HUES6 (cell line): ENCODE results near the gene ATM.
"Not testable (repeated sequence)": the region's sequence is repeated elsewhere in the genome, so short reads cannot be mapped to it uniquely, and the experiment has no call there.

Source experiments
- H3K27ac ChIP-seq: 2 replicates; pipeline ENCODE4 v1.7.0; 2013; ENCODE audit warnings: low read depth, mild to moderate bottlenecking, low read length, inconsistent platforms
- H3K27me3 ChIP-seq: 2 replicates; pipeline ENCODE4 v1.6.1; 2013; ENCODE audit warnings: low read length; ENCODE audit not compliant: control insufficient read depth, insufficient read depth
- H3K36me3 ChIP-seq: 2 replicates; pipeline ENCODE4 v1.6.1; 2013; ENCODE audit warnings: low read length; ENCODE audit not compliant: control insufficient read depth, insufficient read depth
- H3K4me1 ChIP-seq: 2 replicates; pipeline ENCODE4 v1.6.1; 2013; ENCODE audit warnings: low read length; ENCODE audit not compliant: control insufficient read depth, insufficient read depth
- H3K4me3 ChIP-seq: 2 replicates; pipeline ENCODE4 v1.5.1; 2013; ENCODE audit warnings: low read depth, low read length
- H3K9ac ChIP-seq: one replicate; pipeline ENCODE4 v1.6.1; 2013; ENCODE audit warnings: mild to moderate bottlenecking, low read length
- H3K9me3 ChIP-seq: 2 replicates; pipeline ENCODE4 v1.6.1; 2013; ENCODE audit warnings: low read depth, low read length; ENCODE audit not compliant: control insufficient read depth, insufficient read depth

Gene ATM

DNA sequence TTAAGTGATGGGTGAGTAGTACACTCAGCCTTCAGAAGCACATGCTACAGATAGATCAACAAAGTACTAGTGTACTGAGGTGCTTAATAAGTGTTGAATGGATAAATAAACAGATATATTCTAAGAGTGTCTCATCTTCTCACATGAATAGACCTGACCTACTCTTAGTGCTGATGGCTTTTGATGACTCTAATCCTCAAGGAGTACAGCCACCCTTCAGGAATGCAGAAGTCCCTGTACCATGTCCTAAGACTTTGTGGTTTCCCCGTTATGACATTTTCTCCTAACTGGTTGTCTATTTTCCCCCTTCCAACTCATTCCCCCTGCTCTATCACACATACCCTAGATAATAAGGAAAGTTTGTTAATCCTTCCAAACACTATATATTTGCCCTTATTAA, 182.8 kb downstream of the ATM start:
- Histone ChIP-seq H3K9me3 (no peaks in the 10 kb centered on the region), H3K36me3 (no peaks in the 10 kb centered on the region), H3K4me1 (no peaks in the 10 kb centered on the region), H3K4me3 (no peak overlapping the region), H3K9ac (no peak overlapping the region), H3K27ac (no peak overlapping the region), H3K27me3 (no peaks in the 10 kb centered on the region)

DNA sequence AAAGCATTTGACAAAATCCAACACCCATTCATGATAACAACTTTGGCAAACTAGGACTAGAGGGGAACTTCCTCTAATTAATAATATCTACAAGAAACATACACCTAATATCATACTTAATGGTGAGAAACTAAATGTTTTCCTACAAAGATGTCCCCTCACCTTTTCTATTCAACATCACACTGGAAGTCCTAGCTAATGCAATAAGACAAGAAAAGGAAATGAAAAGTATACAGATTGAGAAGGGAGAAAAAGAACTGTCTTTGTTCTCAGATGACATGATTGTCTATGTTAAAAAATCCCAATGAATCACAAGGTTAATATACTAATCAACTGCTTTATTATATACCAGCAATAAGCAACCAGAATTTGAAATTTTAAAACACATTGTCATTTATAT, 192.1 kb downstream of the ATM start:
- no peak overlapping the region for H3K27ac ChIP-seq
- H3K9ac ChIP-seq, result no peak overlapping the region
- H3K4me1 ChIP-seq, result no peaks in the 10 kb centered on the region
- no peak overlapping the region for H3K4me3 ChIP-seq
- H3K9me3 ChIP-seq, result no peaks in the 10 kb centered on the region
- no peaks in the 10 kb centered on the region for H3K36me3 ChIP-seq
- no peaks in the 10 kb centered on the region for H3K27me3 ChIP-seq

GRCh38 chr11:108417551-108417950, 194.7 kb downstream of the ATM start:
- not testable (repeated sequence) for H3K27ac ChIP-seq, H3K27me3 ChIP-seq, H3K4me3 ChIP-seq, H3K36me3 ChIP-seq, H3K9me3 ChIP-seq, H3K9ac ChIP-seq, H3K4me1 ChIP-seq
